C4-2B (cell line): ENCODE measurements around the gene SLC25A34.
"Not testable (repeated sequence)": the region's sequence is repeated elsewhere in the genome, so short reads cannot be mapped to it uniquely, and the experiment has no call there.

Source experiments
- H3K27ac ChIP-seq: fragments of 450-650 bp; 2 replicates; pipeline ENCODE4 v1.5.1; 2017
- CTCF ChIP-seq: fragments of 450-650 bp; conservative IDR thresholded peaks from 2 replicates; pipeline ENCODE4 v1.5.1; 2017; ENCODE audit warnings: mild to moderate bottlenecking
- ZFX ChIP-seq: fragments of 450-650 bp; IDR thresholded peaks from 2 replicates; pipeline ENCODE4 v1.6.1; 2017

The SLC25A34 gene

GRCh38 chr1:15698201-15698600 is 37.9 kb upstream of the SLC25A34 start:
- no peak overlapping the region for H3K27ac ChIP-seq
- TF ChIP-seq ZFX (no peak), CTCF (no peak)

- H3K27ac ChIP-seq: not testable (repeated sequence)
Measured at GRCh38 chr1:15699321-15699720, 36.7 kb upstream of the SLC25A34 start.

GRCh38 chr1:15700508-15700907 is 35.5 kb upstream of the SLC25A34 start:
- no peak overlapping the region for H3K27ac ChIP-seq
- no peak for TF ChIP-seq ZFX
- TF ChIP-seq CTCF: no peak

GRCh38 chr1:15701784-15702183 is 34.3 kb upstream of the SLC25A34 start:
- H3K27ac ChIP-seq: no peak overlapping the region
- TF ChIP-seq ZFX (no peak), CTCF (no peak)

- no peak overlapping the region for H3K27ac ChIP-seq
- TF ChIP-seq CTCF: no peak
- no peak for TF ChIP-seq ZFX
Measured at GRCh38 chr1:15702722-15703550, 33.1 kb upstream of the SLC25A34 start.

GRCh38 chr1:15703562-15703961 is 32.5 kb upstream of the SLC25A34 start:
- no peak overlapping the region for H3K27ac ChIP-seq
- TF ChIP-seq CTCF: no peak
- TF ChIP-seq ZFX: no peak

- no peak for TF ChIP-seq ZFX
- no peak for TF ChIP-seq CTCF
- no peak overlapping the region for H3K27ac ChIP-seq
Measured at GRCh38 chr1:15704526-15705183, 31.4 kb upstream of the SLC25A34 start.

- TF ChIP-seq CTCF: no peak
- TF ChIP-seq ZFX: no peak
- no peak overlapping the region for H3K27ac ChIP-seq
Measured at GRCh38 chr1:15705184-15705566, 30.9 kb upstream of the SLC25A34 start.
